Chondrocyte (in vitro differentiated cells): Measurements from ENCODE around the gene DOCK3. TPM values are rescaled to one million over a fixed set of nuclear protein-coding genes. Genes with fewer than 3 reads are reported as not detected.
"Not testable (repeated sequence)": the region's sequence is repeated elsewhere in the genome, so short reads cannot be mapped to it uniquely, and the experiment has no call there.

Source experiments
- DNase-seq: peaks from one replicate; pipeline ENCODE4 v3.0.0; 2021; ENCODE audit warnings: mixed read lengths, low spot score
- H3K27ac Mint-ChIP-seq: one replicate; pipeline ENCODE4 v1.8.0; 2021; ENCODE audit warnings: mild to moderate bottlenecking, moderate library complexity, mixed read lengths; ENCODE audit not compliant: unreplicated experiment
- H3K27me3 Mint-ChIP-seq: 2 replicates; pipeline ENCODE4 v1.8.0; 2021; ENCODE audit warnings: low read depth, mixed read lengths
- H3K36me3 Mint-ChIP-seq: 2 replicates; pipeline ENCODE4 v1.8.0; 2021; ENCODE audit warnings: low read depth, mixed read lengths
- H3K4me1 Mint-ChIP-seq: 2 replicates; pipeline ENCODE4 v1.8.0; 2021; ENCODE audit warnings: low read depth, mild to moderate bottlenecking, mixed read lengths
- H3K4me3 Mint-ChIP-seq: one replicate; pipeline ENCODE4 v1.8.0; 2021; ENCODE audit warnings: mild to moderate bottlenecking, moderate library complexity, mixed read lengths; ENCODE audit not compliant: unreplicated experiment
- H3K9me3 Mint-ChIP-seq: 2 replicates; pipeline ENCODE4 v1.8.0; 2021; ENCODE audit warnings: low read depth, mixed read lengths
- CTCF ChIP-seq: fragments of 200-600 bp; sonication (generic); IDR thresholded peaks from 2 replicates; pipeline ENCODE4 v1.5.0; 2021; ENCODE audit warnings: antibody characterized with exemption, mild to moderate bottlenecking, moderate library complexity
- total RNA-seq: library from RNA; stranded (reverse); gene quantifications from 3 replicates; pipeline ENCODE4 v1.2.1, GENCODE V29; 2021

Gene DOCK3
- total RNA-seq, 1 donor from 2014 or later, result 0.25 TPM

DNA sequence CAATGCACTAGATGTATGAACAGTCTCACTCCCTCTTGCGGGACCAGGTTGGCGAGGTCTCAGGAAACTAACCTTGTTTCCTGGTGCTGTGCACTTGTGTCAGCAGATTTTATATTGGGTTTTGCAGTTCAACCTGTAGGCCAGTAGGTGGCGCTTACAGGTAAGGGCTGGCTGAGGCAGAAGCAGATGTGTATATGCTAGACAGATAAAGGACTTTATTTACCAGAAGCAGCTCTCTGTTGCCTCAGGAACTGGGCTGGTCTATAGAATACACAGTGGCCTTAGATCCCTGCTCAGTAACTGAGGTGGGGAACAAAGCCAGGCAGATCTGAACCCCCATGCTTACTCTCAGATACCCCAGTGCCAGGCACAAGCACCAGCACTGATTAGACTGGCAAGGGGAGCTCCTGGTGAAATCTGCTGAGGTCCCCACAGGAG, 296.8 kb downstream of the DOCK3 start:
- DNase-seq, result no peak
- Mint-ChIP-seq H3K27me3 (no peaks in the 10 kb centered on the region), H3K9me3 (peaks cover 2% of the 10 kb centered on the region), H3K36me3 (no peaks in the 10 kb centered on the region), H3K4me1 (no peaks in the 10 kb centered on the region), H3K27ac (no peak overlapping the region), H3K4me3 (no peak overlapping the region)
- TF ChIP-seq CTCF, result peak; percentile 82

DNA sequence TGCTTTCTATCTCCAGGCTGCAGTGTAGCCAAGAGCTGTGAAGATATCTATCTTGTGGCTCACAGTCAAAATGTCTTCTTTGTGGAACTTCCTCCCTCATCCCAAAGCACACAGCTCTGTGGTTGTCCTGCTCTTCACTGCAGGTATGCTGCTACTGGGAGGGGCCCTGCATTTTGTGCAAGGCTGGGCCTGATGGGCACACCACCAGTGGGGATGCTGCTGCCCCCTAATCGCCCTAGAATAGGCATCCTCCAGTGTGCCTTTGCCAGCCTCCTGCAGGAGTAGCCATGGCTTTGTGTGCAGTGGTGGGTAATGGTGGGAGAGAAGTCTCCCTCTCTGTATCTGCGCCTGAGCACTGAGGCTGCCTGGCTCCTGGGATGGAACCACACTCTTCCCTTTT, 297.3 kb downstream of the DOCK3 start:
- peaks cover 2% of the 10 kb centered on the region for H3K9me3 Mint-ChIP-seq
- no peaks in the 10 kb centered on the region for H3K36me3 Mint-ChIP-seq
- no peak overlapping the region for H3K4me3 Mint-ChIP-seq
- no peaks in the 10 kb centered on the region for H3K27me3 Mint-ChIP-seq
- no peak for DNase-seq
- no peak overlapping the region for H3K27ac Mint-ChIP-seq
- TF ChIP-seq CTCF, result no peak
- H3K4me1 Mint-ChIP-seq, result no peaks in the 10 kb centered on the region

DNA sequence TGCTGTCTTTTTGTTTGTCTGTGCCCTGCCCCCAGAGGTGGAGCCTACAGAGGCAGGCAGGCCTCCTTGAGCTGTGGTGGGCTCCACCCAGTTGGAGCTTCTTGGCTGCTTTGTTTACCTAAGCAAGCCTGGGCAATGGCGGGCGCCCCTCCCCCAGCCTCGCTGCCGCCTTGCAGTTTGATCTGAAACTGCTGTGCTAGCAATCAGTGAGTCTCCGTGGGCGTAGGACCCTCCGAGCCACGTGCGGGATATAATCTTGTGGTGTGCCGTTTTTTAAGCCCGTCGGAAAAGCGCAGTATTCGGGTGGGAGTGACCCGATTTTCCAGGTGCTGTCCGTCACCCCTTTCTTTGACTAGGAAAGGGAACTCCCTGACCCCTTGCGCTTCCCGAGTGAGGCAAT, 303.9 kb downstream of the DOCK3 start:
- H3K27me3 Mint-ChIP-seq, H3K36me3 Mint-ChIP-seq, DNase-seq, H3K4me1 Mint-ChIP-seq, H3K27ac Mint-ChIP-seq, H3K9me3 Mint-ChIP-seq: not testable (repeated sequence)
- peak overlapping the region; percentile 49 for H3K4me3 Mint-ChIP-seq

DNA sequence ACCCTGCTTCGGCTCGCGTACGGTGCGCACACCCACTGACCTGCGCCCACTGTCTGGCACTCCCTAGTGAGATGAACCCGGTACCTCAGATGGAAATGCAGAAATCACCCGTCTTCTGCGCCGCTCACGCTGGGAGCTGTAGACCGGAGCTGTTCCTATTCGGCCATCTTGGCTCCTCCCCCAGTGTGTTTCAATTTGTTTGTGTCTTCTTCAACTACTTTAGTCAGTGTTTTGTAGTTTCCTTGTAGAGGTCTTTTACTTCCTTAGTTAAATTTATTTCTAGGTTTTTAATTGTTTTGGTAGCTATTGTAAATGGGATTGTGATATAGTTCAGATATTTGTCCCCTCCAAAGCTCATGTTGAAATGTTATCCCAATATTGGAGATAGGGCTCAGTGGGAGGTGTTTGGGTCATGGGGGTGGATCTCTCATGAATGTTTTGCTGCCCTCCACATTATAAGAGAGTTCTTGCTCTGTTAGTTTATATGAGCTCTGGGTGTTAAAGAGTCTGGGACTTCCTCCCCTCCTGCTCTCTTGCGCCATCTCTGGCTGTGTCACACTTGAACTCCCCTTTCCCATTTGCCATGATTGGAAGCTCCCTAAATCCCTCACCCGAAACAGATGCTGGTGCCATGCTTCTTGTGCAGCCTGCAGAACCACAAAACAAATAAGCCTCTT, 304.4 kb downstream of the DOCK3 start:
- Mint-ChIP-seq H3K27me3 (peaks cover 7% of the 10 kb centered on the region), H3K27ac (no peak overlapping the region), H3K9me3 (peaks cover 2% of the 10 kb centered on the region), H3K4me3 (peak overlapping the region; percentile 49), H3K4me1 (no peaks in the 10 kb centered on the region), H3K36me3 (no peaks in the 10 kb centered on the region)
- no peak for TF ChIP-seq CTCF
- DNase-seq, result no peak

DNA sequence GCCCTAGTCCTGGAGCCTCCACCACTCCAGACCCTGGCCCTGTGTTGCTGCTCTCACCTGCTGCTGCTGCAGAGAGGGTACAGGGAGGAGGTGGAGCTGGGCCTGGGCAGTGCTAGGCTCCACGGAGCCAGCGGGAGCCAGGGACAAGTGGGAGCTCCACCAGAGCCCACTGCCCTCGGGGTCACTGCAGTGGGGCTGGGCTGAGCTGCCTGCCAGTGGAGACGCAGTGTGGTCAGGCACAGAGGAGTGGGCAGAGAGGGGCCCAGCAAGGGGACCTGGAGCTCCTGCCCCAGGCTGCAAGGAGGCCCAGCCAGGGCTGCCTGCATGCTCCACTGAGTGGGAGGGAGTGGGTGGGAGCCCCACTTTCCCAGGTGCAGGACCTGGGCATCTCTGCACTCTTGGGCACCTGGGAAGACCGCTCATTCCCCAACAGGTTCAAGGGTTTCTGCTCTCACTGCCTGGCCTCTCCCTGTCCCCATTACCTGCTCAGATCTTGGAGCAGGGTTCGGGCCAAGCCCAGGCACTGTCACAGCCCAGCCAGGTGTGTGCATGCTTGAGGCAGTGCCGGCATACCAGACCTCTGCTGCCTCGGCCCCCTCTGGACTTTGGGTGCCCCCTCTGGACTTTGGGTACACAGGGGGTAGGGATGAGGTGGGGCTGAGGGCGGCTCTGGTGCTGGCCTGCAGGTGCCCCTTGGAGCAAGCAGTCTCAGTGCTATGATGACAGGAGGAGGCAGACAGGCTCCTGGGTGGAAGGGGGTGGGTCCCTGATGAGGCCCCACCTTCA, 308.0 kb downstream of the DOCK3 start:
- Mint-ChIP-seq H3K27me3 (peaks cover 7% of the 10 kb centered on the region), H3K9me3 (no peaks in the 10 kb centered on the region), H3K4me1 (no peaks in the 10 kb centered on the region), H3K36me3 (no peaks in the 10 kb centered on the region), H3K4me3 (no peak overlapping the region), H3K27ac (no peak overlapping the region)
- DNase-seq, result no peak
- TF ChIP-seq CTCF, result no peak
